Stromal cell of bone marrow (primary cell): ENCODE measurements around the gene LBX1.
"Not testable (repeated sequence)": the region's sequence is repeated elsewhere in the genome, so short reads cannot be mapped to it uniquely, and the experiment has no call there.

ENCODE experiments used
- DNase-seq: peaks from one replicate; pipeline ENCODE4 v3.0.0-alpha.2; 2012; ENCODE audit warnings: low read depth

LBX1 gene

DNA sequence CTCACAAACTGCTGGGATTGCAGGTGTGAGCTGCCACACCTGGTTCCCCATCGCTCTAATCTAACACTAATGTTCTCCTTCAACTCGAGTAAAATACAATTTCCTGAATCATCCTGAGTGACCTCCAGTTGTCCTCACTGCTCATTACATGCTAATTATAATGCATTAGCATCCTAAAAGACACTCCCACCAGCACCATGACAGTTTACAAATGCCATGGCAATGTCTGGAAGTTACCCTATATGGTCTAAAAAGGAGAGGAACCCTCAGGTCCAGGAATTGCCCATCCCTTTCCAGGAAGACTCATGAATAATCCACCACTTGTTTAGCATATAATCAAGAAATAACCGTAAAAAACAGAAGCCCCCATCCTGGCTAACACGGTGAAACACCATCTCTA lies 26.6 kb downstream of the LBX1 start:
- not testable (repeated sequence) for DNase-seq

DNA sequence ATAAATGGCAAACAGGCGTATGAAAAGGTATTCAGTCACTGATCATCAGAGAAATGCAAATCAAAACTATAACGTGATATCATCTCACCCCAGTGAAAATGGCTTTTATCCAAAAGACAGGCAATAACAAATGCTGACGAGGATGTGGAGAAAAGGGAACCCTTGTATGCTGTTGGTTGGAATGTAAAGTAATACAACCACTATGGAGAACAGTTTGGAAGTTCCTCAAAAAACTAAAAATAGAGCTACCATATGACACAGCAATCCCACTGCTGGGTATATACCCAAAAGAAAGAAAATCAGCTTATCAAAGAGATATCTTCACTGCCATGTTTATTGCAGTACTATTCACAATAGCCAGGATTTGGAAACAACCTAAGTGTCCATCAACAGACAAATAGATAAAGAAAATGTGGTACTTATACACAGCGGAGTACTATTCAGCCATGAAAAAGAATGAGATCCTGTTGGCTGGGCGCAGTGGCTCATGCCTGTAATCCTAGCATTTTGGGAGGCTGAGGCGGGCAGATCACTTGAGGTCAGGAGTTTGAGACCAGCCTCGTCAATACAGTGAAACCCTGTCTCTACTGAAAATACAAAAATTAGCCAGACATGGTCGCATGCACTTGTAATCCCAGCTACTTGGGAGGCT lies 30.8 kb downstream of the LBX1 start:
- not testable (repeated sequence) for DNase-seq

DNA sequence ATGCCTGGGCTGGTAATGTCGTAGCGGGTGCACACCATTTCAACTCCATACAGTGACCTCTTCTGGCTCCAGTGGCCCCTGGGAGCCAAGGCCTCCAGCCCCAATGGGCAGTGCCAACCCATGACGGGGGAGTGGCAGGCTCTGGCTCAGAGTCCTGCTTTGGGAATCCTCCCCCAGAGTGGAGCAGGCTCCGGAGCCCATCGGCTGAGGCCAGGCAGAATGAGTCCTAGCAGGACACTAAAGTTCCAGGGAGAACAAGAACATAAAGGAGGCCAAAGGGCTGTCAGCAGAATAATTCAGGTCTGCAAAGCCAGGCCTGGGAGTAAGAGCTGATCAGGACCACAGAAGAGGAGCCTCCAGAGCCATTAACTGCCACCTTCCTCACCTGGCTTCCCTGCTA lies 33.3 kb downstream of the LBX1 start:
- no peak for DNase-seq

DNA sequence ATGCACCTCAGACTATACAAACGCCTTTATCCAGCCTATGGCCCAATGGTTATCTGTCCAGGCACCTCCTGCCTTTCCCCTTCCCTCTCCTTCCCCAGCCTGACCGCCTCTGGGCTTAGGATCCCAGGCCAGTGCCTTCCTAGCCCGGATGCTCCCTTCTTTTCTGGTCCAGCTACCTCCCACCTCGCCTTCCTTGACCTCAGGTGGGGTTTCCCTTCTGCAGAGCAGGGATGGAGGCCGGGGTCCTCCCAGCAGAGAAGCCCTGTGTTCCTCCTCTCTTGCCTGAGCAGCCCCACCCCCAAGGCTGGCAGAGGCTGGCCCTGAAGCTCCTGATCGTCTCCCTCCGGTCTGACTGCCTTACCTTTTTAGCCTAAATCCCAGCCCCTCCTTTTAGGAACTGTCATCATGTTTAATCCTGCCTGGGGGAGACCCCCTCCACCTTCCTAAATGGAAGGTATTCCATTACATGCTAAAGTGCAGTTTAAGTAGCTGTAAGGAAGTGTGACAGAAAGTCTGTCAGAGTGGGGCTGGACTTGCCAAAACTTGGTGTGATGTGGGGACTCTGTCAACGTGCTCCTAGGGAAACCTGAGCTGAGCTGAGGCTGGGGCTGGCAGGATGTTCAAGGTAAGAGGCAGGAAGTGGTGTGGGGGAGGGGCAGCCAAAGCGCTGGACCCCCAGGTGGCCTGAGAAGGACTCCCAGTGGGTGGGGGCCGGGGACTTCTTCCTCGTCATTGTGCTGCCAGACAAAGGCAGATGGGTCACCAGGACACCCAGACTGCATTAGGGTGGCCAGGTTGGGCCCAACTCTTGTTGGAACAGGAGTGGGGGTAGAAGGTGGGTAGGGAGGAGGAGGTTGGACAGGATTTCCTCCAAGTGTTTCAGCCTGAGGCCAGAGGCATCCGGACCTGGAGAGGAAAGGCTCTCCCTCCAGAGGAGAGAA lies 39.5 kb downstream of the LBX1 start:
- DNase-seq: no peak

DNA sequence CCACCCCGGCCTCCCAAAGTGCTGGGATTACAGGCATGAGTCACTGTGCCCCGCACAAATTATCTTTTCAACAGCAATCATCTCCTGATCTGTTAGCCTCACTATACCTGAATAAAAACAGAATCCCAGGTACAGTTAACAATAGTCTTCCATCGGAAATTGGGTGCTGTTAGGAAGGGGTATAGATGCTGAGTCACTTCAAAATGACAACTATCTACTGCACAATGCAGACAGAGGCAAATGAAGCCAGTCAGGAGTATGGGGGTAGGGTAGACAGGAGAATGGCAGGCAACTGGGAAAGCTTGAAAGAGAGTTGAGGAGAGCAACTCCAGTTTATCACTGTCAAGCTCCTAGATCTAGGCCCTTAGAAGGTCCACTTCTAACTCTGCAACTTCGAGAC lies 40.3 kb downstream of the LBX1 start:
- DNase-seq: no peak

DNA sequence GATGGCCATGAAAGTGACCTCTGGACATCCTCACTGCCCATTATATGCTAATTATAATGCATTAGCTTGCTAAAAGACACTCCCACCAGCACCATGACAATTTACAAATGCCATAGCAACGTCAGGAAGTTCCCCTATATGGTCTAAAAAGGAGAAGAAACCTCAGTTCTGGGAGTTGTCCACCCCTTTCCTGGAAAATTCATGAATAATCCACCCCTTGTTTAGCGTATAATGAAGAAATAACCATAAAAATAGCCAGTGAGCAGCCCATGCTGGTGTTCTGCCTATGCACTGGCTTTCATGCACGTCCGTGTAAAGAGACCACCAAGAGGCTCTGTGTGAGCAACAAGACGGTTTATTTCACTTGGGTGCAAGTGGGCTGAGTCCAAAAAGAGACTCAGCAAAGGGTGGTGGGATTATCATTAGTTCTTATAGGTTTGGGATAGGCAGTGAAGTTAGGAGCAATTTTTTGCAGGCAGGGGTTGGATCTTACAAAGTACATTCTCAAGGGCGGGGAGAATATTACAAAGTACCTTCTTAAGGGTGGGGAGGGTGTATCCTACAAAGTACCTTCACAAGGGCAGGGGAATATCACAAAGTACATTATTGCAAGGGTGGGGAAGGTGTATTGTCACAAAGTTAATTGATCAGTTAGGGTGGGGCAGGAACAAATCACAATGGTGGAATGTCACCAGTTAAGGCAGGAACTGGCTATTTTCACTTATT lies 45.6 kb downstream of the LBX1 start:
- no peak for DNase-seq

DNA sequence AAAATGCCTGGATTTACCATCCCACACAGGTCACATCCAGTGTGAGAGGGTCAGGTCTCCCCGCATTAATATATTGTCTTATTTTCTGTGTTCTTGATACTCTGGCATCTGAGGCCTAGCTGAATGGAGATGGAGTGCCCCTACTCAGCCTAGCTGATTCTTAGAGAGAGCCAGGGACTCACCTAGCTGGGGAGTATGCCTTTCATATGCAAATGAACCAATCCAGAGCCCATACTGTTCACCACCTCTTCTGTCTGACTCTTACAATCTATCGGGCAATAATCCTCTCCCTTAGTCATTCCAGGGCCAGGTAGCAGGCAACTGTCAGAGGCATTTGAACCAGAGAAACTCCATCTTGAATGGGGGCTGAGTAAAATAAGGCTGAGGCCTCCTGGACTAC lies 46.3 kb downstream of the LBX1 start:
- DNase-seq: no peak
